Left lobe of liver (tissue), 2 donors: ENCODE results near the gene ARID3A. TPM values are rescaled to one million over a fixed set of nuclear protein-coding genes. Genes with fewer than 3 reads are reported as not detected.
A peak's percentile ranks its signal among the peaks of the same experiment; 100 is the strongest.

Source experiments
- ATAC-seq: fragments of 200-7000 bp; cut with Tn5 transposase; one replicate; pipeline ENCODE4 v1.9.1; 2020; ENCODE audit warnings: mild to moderate bottlenecking, moderate library complexity
- DNase-seq: peaks from one replicate; pipeline ENCODE4 v3.0.0-alpha.2; 2020; ENCODE audit warnings: low spot score
- total RNA-seq: library from RNA; stranded (reverse); gene quantifications from one replicate; pipeline ENCODE4 v1.2.1, GENCODE V29; 2021
- donor health status: DM: no; HTN: no; CAD: no; lungs with moderate emphysema.
- donor health status: DM: no; HTN: yes; CAD: no.

The ARID3A gene
- total RNA-seq, 1 donor from 2014 or later: 3.6 TPM

DNA sequence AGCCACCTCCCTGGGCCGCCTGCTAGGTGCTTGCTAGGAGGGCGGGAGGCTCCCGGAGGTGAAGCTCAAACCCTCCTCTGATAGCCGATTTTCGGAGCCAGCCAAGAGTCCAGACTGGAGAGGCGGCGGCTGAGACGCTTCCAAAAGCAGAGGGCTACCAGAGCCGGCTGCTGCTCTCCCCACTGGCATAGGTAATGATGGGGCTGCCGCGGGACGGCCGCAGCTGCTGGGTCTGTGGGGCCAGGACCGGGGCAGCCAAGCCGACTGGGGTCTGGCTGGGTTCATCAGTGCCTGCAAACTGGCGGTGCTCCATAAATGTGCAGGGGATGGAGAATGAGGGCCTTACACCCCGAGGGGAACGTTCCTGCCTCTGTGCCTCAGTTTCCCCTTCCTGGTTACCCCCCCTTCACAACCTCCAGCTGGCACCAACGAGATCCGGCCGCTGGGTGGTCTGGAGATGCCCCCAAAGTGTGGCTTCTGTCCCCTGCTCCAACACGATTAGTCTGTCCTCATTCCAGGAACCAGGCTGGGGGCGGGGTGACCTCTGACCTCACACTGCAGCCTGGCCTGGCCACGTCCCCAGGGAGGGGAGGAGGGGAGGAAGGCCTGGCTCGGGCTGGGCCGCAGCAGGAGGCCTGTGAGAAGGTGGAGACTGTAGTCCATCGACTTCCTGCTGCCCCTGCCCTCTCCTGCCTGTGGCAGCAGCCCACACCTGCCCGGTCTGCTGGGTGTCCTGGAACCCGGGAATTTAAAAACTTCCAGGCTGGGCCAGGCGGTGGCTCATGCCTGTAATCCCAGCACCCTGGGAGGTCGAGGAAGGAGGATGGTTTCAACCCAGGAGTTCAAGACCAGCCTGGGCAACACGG lies 54.5 kb downstream of the ARID3A start:
- peak; percentile 77 for DNase-seq

DNA sequence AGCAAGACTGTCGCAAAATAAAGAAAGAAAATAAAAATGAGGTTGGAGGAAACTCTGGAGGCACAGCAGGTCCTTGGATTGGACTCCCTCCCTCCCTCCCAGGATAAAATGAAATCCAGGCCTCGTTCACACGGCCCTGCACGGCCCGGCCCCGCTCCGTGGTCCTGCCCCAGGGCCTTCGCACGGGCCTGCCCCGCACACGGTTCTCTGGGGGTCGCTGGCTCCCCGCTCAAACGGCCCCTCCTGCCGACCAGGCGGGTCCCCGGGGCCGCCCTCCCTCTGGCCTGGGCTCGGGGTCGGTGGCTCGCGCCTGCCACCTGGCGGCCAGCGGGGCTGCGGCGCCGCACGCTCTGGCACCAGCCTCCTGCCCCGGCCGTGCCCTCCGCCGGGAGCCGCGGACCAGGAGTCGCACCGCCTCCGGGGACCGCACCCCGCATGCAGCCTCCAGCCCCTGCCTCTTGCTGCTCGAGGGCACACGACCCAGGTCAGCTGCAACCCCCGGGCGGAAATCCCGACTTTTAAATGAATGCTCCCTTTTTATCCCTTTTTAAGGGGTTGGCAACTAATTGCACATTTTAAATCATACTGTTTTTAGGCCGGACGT lies 56.8 kb downstream of the ARID3A start:
- DNase-seq: peak; percentile 80
- peak; percentile 87 for ATAC-seq

More for the DNA sequence above, 54.5 kb downstream of the ARID3A start:
- ATAC-seq: peak; percentile 68

DNA sequence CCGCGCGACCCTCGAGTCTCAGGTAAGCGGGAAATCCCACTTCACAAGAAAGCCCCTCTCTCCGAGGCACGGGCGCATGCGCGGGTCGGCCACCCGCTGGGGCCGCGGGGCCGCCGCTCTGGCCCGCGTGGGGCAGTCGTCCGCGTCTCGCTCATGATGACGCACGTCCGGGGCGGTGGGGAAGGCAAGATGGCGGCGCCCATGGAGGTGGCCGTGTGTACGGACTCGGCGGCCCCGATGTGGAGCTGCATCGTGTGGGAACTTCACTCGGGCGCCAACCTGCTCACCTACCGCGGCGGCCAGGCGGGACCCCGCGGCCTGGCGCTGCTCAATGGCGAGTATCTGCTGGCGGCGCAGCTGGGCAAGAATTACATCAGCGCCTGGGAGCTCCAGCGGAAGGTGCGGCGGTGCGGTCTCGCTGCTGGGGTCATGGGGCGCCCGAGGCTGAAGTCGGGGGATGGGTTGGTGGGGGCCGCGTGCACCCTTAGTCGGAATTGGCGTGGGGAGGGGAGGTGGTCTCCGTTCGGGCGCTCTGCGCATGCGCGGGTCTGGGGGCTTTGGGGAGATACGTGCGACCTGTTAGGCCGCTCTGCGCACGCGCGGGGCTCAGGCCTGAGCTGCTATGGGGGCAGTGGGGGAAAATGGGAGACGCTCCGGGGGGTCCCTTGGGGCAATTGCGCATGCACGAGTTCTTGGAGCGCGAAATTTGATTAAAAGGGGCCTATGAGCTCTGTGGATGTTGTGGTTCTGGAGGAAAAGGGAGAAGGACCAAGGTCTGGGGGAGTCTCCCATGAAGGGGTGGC lies 58.5 kb downstream of the ARID3A start, which contains the start of gene WDR18:
WDR18 (plus strand) TSS at position 181 of the 803 bp plus-strand sequence; CDS start at position 190, 9 bp downstream.
- peak; percentile 88 for ATAC-seq
- peak; percentile 94 for DNase-seq

DNA sequence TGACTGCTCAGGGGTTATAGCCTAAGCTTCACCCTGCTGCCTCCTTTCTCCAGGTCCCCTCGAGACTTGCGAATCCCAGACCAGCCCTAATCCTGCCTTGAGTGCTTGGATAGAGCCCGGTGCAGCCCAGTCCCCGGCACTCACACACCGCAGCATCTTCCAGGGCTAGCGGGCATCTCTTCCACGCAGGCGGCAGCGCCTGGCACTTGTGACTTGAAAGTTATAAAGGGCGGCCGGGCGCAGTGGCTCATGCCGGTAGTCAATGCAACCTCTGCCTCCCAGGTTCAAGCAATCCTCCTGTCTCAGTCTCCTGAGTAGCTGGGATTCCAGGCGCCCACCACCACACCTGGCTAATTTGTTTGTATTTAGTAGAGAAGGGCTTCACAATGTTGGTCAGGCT lies 60.2 kb downstream of the ARID3A start:
- no peak for ATAC-seq

DNA sequence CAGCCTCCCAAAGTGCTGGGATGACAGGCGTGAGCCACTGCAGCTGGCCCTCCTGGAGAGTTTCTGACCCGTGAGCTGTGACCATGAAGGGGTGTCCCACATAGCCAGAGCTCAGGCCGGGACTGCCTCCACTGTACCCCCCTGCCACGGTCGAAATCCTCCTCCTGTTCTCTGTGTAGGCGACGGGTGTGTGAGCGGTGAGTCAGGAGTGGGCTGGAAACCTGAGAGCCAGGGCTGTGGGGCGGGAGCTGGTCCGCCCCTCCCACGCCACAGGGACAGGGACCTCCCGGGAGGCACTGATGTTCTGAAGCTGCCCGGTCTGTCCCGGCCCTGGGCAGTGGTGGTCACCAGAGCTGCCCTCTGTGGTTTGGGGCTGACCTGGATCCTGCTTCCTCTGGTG lies 62.2 kb downstream of the ARID3A start:
- DNase-seq: no peak
- ATAC-seq: no peak

More for the DNA sequence above, 60.2 kb downstream of the ARID3A start:
- no peak for DNase-seq

DNA sequence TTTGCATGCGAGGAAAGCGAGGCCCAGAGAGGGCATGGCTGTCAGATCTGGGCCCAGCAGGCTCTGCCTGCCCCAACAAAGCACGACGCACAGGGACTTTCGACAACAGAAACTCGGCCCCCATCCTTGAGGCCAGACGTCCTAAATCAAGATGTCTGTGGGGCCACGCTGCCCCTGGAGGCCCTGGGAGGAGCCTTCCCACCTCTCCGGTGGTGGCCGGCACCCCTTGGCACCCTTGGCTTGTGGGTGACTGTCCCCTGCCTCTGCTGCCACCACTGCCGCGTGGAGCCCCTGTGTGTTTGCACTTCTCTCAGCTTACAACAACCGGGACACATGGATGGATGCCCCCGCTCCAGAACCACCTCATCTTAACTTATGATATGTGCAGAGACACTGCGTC lies 62.7 kb downstream of the ARID3A start:
- DNase-seq: no peak

DNA sequence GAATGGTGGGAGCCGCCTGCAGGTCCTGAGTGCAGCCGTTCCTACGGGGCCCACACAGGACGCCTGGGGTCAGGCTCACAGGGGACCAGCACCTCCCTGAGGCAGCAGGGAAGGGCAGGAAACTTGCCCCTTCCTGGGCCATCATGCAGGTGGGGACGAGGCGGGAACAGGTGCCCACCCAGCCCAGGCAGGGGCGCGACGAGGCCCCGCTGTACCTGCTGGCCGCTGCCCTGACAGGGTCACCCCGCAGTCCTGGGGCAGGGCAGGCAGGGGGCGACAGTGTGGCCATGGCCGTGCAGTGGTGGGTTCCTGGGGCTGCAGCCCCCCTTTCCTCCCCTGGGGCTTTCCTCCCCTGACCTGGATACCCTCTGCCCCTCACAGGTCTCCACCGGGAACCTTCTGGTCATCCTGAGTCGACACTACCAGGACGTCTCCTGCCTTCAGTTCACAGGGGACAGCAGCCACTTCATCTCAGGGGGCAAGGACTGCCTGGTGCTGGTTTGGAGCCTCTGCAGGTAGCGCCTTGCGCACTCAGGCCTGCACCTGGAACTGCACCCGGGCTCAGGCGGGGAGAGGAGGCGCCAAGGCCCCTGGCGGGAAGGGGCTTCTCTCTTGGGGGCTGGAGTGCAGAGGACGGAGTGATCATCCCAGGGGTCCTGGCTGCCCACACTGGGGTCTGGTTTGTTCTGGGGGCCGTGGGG lies 63.7 kb downstream of the ARID3A start:
- no peak for DNase-seq
- no peak for ATAC-seq

More for the DNA sequence above, 62.7 kb downstream of the ARID3A start:
- no peak for ATAC-seq

DNA sequence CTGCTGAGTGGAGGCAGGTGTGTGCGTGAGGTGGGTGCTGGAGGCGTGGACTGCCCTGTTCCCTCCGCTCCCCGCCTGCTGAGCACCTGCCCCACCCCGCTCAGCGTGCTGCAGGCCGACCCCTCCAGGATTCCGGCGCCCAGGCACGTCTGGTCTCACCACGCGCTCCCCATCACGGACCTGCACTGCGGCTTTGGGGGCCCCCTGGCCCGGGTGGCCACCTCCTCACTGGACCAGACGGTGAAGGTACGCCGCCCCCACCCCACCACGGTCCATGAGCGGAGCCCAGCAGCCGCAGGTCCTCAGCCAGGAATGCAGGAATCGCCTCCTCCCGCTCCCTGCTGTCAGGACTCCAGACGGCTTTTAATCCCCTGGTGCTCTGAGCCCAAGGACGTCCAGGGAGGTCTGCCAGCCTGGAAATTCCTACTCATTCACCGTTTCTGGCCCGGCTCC lies 64.3 kb downstream of the ARID3A start:
- ATAC-seq (no peak), DNase-seq (no peak)

DNA sequence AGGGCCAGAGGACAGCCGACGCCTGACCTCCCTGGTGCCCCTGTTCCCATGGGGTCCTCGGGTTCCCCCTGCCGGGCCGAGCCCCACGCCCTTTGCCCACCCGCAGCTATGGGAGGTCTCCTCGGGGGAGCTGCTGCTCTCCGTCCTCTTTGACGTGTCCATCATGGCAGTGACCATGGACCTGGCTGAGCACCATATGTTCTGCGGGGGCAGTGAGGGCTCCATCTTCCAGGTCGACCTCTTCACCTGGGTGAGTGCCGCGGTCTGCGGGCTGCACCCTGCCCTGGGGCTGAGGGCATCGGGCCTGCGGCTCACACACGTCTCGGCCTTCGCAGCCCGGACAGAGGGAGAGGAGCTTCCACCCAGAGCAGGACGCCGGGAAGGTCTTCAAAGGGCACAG lies 64.9 kb downstream of the ARID3A start:
- DNase-seq: no peak
- ATAC-seq: no peak

DNA sequence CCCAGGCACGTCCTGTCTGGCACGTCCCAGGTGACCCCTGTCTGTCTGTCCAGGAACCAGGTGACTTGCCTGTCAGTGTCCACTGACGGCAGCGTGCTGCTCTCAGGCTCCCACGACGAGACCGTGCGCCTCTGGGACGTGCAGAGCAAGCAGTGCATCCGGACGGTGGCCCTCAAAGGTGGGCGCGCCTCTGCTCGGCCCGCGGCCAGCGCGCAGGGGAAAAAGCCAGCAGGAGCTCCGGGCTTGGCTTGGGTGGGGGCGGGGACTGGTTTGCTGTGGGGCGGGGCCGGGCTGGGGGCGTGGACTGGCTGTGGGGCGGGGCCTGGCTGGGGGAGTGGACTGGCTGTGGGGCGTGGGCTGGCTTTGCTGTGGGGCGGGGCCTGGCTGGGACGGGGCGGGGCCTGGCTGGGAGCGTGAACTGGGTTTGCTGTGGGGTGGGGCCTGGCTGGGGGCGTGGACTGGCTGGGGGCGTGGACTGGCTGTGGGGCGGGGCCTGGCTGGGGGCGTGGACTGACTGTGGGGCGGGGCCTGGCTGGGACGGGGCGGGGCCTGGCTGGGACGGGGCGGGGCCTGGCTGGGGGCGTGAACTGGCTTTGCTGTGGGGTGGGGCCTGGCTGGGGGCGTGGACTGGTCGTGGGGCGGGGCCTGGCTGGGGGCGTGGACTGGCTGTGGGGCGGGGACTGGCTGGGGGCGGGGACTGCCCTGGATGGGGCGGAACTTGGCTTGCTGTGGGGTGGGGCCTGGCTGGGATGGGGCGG lies 65.5 kb downstream of the ARID3A start:
- ATAC-seq (peak; percentile 18), DNase-seq (no peak)

DNA sequence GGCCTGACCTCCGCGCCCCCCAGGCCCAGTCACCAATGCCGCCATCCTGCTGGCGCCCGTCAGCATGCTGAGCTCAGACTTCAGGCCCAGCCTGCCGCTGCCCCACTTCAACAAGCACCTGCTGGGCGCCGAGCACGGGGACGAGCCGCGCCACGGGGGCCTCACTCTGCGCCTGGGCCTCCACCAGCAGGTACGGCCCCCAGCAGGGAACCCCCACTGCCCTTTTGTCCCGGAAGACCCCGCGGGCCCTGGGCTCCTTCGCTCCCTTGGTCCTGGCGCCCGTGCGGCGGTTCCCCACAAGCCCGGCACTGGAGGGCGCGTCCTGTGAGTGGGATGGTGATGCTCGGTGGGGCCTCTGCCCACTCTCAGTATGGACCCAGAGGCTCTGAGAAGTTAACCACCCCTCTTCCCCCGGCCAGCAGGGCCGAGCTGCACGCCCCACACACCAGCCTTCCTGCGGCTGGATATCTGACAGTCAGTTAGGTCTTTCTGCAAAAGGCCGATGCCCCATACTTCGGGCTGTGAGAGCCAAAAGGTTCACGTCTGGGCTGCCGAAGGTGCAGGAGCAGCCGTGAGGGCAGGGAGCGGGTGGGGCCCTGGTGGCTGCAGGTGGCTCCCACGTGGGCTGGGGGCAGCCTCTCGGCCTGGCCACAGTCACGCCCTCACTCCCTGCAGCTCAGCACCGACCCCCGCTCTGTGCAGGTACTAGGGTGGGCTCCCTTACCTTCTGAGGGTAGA lies 66.3 kb downstream of the ARID3A start:
- DNase-seq (peak; percentile 50), ATAC-seq (no peak)

DNA sequence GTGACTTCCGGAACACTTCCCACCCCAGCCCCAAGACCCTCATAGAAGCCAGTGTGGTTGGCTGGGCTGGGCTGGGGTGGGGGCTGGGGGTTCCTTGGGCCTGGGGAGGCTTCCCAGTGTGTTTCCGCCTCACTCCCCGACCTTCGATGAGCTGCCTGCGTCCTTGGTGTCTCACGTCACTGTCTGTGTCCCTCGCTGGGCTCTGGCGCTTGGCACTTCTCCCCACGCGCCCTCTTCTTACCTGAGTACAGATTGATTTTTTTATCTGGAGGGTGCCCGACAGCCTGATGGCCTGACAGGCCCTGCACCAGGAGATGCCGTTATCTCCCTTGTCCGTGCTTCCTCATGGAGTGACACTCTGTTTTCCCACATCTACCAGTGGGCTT lies 66.8 kb downstream of the ARID3A start:
- ATAC-seq: peak; percentile 5

DNA sequence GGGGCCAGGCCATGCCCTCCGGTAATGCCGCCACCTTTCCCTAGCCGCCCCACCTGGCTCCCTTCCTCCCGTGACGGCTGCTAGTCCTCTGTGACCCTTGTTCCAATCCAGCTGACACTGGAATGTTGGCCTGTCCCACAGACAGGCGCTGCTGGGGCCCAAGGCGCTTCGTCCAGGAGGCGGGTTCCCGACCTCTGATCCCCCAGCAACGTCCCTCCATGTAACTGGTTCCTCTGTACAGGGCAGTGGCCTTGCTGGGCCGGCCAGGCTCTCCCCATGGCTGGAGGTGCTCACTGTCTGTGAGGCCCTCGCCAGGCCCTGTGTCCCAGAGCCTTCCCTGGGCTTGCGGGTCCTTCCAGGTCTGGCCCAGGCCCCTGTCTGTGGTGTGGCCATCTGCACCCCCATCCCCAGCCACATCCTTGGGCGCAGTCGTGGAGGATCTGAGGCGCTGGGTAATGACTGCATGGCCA lies 67.6 kb downstream of the ARID3A start:
- DNase-seq: peak; percentile 90
- ATAC-seq: peak; percentile 70

More for the DNA sequence above, 66.8 kb downstream of the ARID3A start:
- DNase-seq: no peak

DNA sequence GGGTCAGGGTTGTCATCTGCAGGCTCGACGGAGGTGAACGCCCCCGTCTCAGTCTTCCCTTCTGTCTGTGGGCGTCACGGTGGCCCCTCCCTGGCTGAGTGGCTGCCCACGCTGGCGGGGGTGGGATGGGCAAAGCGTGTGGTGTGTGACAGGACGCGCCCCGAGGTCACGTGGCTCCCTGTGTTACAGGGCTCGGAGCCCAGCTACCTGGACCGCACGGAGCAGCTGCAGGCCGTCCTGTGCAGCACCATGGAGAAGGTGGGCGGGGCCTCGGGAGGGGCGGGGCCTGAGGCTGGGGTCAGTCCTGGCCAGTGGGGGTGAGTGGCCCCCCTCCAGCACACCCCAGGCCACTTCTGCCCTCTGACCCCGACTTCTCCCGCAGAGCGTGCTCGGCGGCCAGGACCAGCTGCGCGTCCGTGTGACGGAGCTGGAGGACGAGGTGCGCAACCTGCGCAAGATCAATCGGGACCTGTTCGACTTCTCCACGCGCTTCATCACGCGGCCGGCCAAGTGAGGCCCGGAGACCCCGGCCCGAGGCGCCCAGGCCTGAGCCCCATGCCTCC lies 68.1 kb downstream of the ARID3A start:
- peak; percentile 80 for DNase-seq
- ATAC-seq: peak; percentile 51

DNA sequence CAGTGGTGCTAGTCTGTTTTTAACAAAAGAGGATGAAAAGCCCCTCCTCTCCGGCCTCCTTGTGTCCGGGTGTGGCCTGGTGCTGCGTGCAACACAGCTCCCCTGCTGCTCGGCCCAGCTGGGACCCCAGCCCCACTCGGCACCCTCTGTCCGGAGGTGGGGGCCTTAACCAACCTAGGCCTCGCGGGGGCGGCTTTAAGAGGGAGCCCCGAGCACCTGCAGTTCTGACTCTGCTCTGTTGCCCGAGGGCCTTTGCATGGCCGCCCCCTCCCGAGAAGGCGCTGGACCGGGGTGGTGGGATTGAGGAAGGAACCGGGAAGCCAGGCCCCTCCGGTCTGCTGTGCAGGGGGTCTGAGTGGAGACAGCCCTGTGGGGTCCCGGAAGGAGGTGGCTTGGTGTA lies 68.7 kb downstream of the ARID3A start:
- DNase-seq: no peak
- no peak for ATAC-seq

DNA sequence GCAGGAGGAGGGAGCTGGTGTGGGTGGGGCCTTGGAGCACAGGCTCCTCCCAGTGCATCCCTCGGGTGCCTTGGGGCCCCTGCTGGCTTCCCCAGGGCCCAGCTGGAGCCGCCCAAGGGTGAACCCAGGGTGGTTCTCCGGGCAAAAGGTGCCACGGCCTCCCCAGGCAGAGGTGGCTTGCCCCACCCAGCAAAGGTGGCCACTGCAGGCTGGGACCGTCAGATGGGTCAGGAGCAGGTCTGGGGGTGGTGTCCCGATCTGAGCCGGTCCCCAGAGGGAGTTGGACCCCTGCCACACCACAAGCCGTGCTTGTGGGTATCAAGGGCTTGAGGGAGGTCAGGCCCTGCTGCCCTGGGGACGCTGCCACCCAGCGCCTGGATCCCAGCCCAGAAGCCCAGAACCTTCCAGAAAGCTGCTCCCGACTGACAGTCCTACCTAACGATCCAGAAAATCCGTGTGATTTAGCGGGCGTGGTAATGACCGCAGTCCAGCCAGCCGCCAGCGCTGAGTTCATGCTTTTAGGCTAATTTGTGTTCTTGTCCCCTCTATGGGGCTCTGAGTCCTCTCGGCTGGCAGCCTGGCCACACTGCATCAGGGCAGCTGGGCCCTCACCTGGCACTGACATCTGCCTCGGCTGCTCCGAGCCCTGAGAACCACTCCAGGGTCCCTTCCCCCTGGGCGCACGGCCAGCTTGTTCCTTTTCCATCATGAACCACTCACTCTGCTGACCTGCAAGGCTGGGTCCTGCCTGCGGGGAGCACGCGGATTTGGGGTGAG lies 69.4 kb downstream of the ARID3A start:
- peak; percentile 91 for DNase-seq
- peak; percentile 42 for ATAC-seq

DNA sequence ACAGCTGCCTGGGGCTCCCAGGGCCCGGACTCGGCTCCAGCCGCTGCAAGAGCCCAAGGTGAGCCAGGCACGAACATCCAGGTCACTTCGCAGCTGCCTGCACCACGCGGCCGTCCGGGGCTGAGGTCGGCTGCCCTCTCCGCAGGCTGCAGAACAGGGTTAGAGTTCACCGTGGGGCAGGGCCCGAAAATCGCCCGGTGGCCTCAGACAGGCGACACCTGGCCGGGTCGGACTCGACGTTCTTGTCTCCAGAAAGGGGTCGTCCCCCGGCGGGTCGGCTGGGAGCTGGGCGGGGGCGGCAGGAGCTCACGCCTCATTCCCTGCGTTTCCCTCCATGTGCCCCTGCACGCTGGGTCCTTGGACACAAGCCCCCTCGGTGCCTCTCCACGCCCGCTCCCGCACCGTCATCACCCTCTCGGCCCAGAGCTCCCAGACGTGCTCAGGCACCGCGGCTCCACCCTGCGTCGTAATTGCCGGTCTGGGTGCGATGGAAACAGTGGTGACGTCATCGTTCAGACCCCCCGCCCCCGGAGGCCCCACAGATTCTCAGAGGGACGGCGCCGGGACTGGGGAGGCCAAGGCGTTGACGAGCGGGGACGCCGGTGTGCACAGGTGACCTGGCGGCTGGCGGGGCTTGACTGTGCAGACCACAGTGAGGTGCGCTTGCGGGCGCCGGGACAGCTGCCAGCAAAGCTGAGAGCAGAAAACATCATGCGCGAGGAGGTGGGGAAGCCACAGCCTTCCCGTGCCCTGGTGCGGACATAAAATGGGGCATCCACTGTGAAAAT lies 70.4 kb downstream of the ARID3A start:
- DNase-seq (no peak), ATAC-seq (peak; percentile 17)
